DOHH2 (cell line): ENCODE data around the gene WHRN.

Source experiments
- H3F3A ChIP-seq: fragments of 200-600 bp; sonication (generic), shearing (Covaris generic); 2 replicates; pipeline ENCODE4 v1.6.0; 2016; ENCODE audit warnings: antibody characterized with exemption, mild to moderate bottlenecking; ENCODE audit not compliant: control insufficient read depth, insufficient read depth
- H3K27ac ChIP-seq: fragments of 200-600 bp; sonication (generic); 2 replicates; pipeline ENCODE4 v1.5.1; 2014; ENCODE audit warnings: low read depth, mild to moderate bottlenecking, low read length, moderate library complexity
- H3K27me3 ChIP-seq: fragments of 200-600 bp; sonication (generic); 2 replicates; pipeline ENCODE4 v1.6.1; 2014; ENCODE audit warnings: mild to moderate bottlenecking, low read length, mixed read lengths; ENCODE audit not compliant: control insufficient read depth
- H3K36me3 ChIP-seq: fragments of 200-600 bp; sonication (generic); 2 replicates; pipeline ENCODE4 v1.6.1; 2014; ENCODE audit warnings: mild to moderate bottlenecking, low read length, moderate library complexity, mixed read lengths; ENCODE audit not compliant: control insufficient read depth
- H3K4me1 ChIP-seq: fragments of 200-600 bp; sonication (generic); 2 replicates; pipeline ENCODE4 v1.6.1; 2014; ENCODE audit warnings: mild to moderate bottlenecking, low read length, mixed read lengths; ENCODE audit not compliant: control insufficient read depth
- H3K4me2 ChIP-seq: fragments of 200-600 bp; sonication (generic); 2 replicates; pipeline ENCODE4 v1.6.0; 2014; ENCODE audit warnings: mild to moderate bottlenecking, low read length, moderate library complexity
- H3K4me3 ChIP-seq: fragments of 200-600 bp; sonication (generic); 2 replicates; pipeline ENCODE4 v1.5.1; 2014; ENCODE audit warnings: mild to moderate bottlenecking, low read length, mixed read lengths
- H3K79me2 ChIP-seq: fragments of 200-600 bp; sonication (generic); 2 replicates; pipeline ENCODE4 v1.6.1; 2014; ENCODE audit warnings: mild to moderate bottlenecking, low read length, mixed read lengths; ENCODE audit not compliant: control insufficient read depth
- H3K9me2 ChIP-seq: fragments of 200-600 bp; sonication (generic); replicated peaks from 2 replicates; pipeline ENCODE4 v1.6.1; 2014; ENCODE audit warnings: mild to moderate bottlenecking, low read length, mixed read lengths; ENCODE audit not compliant: control insufficient read depth
- H3K9me3 ChIP-seq: fragments of 200-600 bp; sonication (generic); 2 replicates; pipeline ENCODE4 v1.6.1; 2014; ENCODE audit warnings: antibody characterized with exemption, low read length, mixed read lengths; ENCODE audit not compliant: control insufficient read depth, insufficient read depth
- H4K20me1 ChIP-seq: fragments of 200-600 bp; sonication (generic); 2 replicates; pipeline ENCODE4 v1.6.0; 2014; ENCODE audit warnings: low read depth, mild to moderate bottlenecking, antibody characterized with exemption, low read length, moderate library complexity; ENCODE audit not compliant: control insufficient read depth, insufficient read depth
- EZH2phosphoT487 ChIP-seq: fragments of 200-600 bp; sonication (generic); IDR thresholded peaks from 2 replicates; pipeline ENCODE4 v1.6.1; 2017; ENCODE audit warnings: borderline replicate concordance, mild to moderate bottlenecking, antibody characterized with exemption, low read length, moderate library complexity, mixed read lengths
- TF ChIP-seq, protein P1 (sequence below): fragments of 200-600 bp; sonication (generic); IDR thresholded peaks from one replicate; pipeline ENCODE4 v1.5.1; 2014; ENCODE audit warnings: antibody characterized with exemption, mild to moderate bottlenecking, low read depth, low read length; ENCODE audit not compliant: poor library complexity, severe bottlenecking

WHRN gene

DNA sequence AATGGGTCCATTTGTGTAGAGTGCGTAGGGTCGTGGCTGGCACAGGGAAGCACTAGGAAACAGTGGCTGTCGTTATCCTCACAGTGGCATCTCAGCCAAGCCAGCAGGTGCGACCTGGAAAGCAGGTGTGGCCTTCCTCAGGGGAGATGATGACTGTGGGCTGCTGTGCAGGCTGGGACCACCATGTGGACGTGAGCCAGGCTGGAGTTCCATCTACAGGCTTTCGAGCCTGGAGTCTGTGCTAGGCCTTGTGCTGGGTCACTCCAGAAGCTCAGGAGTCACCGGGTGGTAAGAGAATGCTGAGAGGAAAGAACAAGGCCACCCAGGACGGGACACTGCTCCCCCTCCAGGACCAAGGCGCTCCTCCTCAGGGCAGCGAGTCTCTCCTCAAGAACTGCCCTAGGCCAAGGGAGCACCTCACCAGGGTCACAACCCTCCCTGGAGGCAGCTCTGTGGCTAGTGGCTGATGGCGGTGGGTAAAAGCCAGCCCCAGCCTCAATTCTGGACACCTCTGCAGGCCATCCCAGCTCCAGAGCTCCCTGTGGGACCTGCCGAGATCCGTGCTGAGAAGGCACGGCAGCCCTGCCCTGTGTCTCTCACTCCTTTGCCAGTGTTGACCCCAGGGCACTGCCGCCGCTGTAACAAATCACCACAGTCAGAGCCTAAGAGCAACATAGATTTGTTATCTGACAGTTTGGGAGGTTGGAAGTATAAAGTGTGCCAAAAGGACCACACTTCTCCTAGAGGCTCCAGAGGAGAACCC is 36.0 kb downstream of the WHRN start:
- Histone ChIP-seq H3K27ac (no peak overlapping the region), H4K20me1 (no peaks in the 10 kb centered on the region), H3F3A (no peaks in the 10 kb centered on the region), H3K4me3 (no peak overlapping the region), H3K27me3 (peaks cover 16% of the 10 kb centered on the region; the same call in 1 of the 2 replicates), H3K79me2 (no peaks in the 10 kb centered on the region), H3K4me2 (no peak overlapping the region), H3K36me3 (no peaks in the 10 kb centered on the region), H3K9me3 (no peaks in the 10 kb centered on the region), H3K9me2 (no peaks in the 10 kb centered on the region), H3K4me1 (no peaks in the 10 kb centered on the region)
- TF ChIP-seq EZH2phosphoT487, result no peak
- TF ChIP-seq, protein P1, sequence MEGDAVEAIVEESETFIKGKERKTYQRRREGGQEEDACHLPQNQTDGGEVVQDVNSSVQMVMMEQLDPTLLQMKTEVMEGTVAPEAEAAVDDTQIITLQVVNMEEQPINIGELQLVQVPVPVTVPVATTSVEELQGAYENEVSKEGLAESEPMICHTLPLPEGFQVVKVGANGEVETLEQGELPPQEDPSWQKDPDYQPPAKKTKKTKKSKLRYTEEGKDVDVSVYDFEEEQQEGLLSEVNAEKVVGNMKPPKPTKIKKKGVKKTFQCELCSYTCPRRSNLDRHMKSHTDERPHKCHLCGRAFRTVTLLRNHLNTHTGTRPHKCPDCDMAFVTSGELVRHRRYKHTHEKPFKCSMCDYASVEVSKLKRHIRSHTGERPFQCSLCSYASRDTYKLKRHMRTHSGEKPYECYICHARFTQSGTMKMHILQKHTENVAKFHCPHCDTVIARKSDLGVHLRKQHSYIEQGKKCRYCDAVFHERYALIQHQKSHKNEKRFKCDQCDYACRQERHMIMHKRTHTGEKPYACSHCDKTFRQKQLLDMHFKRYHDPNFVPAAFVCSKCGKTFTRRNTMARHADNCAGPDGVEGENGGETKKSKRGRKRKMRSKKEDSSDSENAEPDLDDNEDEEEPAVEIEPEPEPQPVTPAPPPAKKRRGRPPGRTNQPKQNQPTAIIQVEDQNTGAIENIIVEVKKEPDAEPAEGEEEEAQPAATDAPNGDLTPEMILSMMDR, result no peak

DNA sequence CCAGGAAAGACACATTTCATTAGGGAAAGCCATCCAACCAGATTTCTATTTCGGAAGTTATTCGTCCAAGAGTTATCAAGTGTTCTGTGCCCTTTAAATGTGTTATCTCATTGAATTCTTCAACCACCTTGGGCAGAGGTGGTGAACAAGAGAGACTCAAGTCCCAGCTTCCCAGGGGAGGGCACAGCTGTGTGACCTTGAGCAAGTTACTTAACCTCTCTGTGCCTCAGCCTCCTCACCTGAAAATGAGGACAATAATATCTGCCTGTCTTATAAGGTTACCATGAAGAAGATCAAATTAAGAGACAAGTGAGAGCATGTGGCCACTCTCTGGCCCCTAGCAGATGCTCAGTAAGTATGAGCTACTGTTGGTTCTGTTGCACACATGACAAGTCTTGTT is 37.4 kb downstream of the WHRN start:
- Histone ChIP-seq H3K9me3 (no peaks in the 10 kb centered on the region), H3K36me3 (no peaks in the 10 kb centered on the region), H3K4me3 (no peak overlapping the region), H3K4me2 (no peak overlapping the region), H3K27me3 (peaks cover 8% of the 10 kb centered on the region; the same call in 1 of the 2 replicates), H4K20me1 (no peaks in the 10 kb centered on the region), H3F3A (no peaks in the 10 kb centered on the region), H3K9me2 (no peaks in the 10 kb centered on the region), H3K79me2 (no peaks in the 10 kb centered on the region), H3K27ac (no peak overlapping the region), H3K4me1 (no peaks in the 10 kb centered on the region)
- TF ChIP-seq, protein P1, result no peak
- TF ChIP-seq EZH2phosphoT487, result no peak

DNA sequence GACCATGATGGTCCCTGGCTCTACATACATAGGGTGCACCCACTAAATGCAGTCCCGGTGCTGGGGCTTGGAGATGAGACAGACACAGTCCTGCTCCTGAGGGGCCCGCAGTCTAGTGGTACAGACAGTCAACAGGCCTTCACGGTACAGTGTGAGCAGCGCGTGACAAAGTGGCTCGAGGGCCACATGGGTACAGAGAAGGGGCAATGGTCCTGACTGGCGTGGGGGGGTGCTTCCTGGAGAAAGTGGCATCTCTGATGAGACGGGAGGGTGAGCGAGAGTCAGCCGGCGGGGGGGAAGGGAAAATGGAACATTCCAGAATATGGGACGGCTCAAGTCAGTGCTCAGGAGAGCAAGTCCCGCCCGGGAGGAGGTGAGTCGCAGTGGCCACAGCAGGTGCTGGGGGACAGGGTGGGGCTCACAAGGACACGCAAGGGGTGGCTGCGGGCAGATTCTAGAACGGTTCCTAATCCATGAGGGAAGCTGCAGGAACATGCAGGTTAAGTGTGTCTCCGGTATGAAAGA is 38.0 kb downstream of the WHRN start:
- no peak for TF ChIP-seq EZH2phosphoT487
- TF ChIP-seq, protein P1, result no peak
- no peaks in the 10 kb centered on the region for H3F3A ChIP-seq
- no peak overlapping the region for H3K4me3 ChIP-seq
- H3K9me3 ChIP-seq, result no peaks in the 10 kb centered on the region
- H3K9me2 ChIP-seq, result no peaks in the 10 kb centered on the region
- 0 out of 2 replicates have a peak, but pooled peaks cover 4% of the 10 kb centered on the region for H3K27me3 ChIP-seq
- H3K4me1 ChIP-seq, result no peaks in the 10 kb centered on the region
- H3K27ac ChIP-seq, result no peak overlapping the region
- no peak overlapping the region for H3K4me2 ChIP-seq
- no peaks in the 10 kb centered on the region for H3K79me2 ChIP-seq
- H3K36me3 ChIP-seq, result no peaks in the 10 kb centered on the region
- no peaks in the 10 kb centered on the region for H4K20me1 ChIP-seq
